ENCODE results near the gene CDC42EP5.

The CDC42EP5 gene

GRCh38 chr19:54422136-54422535, 51.0 kb downstream of the CDC42EP5 start:
- DNase-seq = no peak

- no peak for DNase-seq
Observed at GRCh38 chr19:54421521-54421920, 51.6 kb downstream of the CDC42EP5 start.

GRCh38 chr19:54421169-54421516, 52.0 kb downstream of the CDC42EP5 start:
- DNase-seq = no peak

- no peak for DNase-seq
Observed at GRCh38 chr19:54420383-54421168, 52.5 kb downstream of the CDC42EP5 start.

- no peak for DNase-seq
Observed at GRCh38 chr19:54420068-54420382, 53.1 kb downstream of the CDC42EP5 start.

- DNase-seq = no peak
Observed at GRCh38 chr19:54418930-54419800, 53.9 kb downstream of the CDC42EP5 start.

- DNase-seq = peak; percentile 82
Observed at GRCh38 chr19:54418030-54418929, 54.8 kb downstream of the CDC42EP5 start.

- no peak for DNase-seq
Observed at GRCh38 chr19:54416695-54417491, 56.2 kb downstream of the CDC42EP5 start.

GRCh38 chr19:54415901-54416673, 57.0 kb downstream of the CDC42EP5 start:
- no peak for DNase-seq

GRCh38 chr19:54415208-54415900, 57.7 kb downstream of the CDC42EP5 start, which contains the start of gene TTYH1:
TTYH1 (plus strand) TSS chr19:54415464; CDS start chr19:54415553, 89 bp downstream.
- DNase-seq = no peak
